Activated CD4-positive, alpha-beta T cell treated with anti-CD3 and anti-CD28 coated beads, Interleukin-10, Interleukin-2, amounts not matched to agents 100 ng/mL and 50 ng/mL, durations not matched to agents 16 hours and 8 hours (primary cell): Measurements from ENCODE around the gene ZNF346.

Source experiments
- DNase-seq: peaks from one replicate; pipeline ENCODE4 v3.0.0-alpha.2; 2020

Gene ZNF346

DNA sequence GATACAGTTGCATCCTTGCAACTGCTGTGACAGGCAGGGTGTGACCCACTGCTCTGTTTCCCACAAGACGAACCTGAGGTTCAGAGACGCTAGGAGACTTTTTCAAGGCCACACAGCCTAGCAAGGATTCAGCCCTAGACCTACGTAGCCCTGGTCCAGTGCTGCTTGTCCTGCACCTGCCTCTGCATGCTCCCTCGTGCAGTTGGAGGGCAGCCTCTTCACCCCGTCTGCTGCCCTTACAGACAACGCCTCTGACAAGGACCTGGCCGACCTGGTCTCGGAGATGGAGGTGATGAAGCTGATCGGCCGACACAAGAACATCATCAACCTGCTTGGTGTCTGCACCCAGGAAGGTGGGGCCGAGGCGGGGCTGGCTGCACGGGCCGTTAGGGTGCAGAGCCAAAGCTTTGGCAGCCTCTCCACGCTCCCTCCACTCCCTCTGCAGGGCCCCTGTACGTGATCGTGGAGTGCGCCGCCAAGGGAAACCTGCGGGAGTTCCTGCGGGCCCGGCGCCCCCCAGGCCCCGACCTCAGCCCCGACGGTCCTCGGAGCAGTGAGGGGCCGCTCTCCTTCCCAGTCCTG, 72.7 kb downstream of the ZNF346 start:
- no peak for DNase-seq

DNA sequence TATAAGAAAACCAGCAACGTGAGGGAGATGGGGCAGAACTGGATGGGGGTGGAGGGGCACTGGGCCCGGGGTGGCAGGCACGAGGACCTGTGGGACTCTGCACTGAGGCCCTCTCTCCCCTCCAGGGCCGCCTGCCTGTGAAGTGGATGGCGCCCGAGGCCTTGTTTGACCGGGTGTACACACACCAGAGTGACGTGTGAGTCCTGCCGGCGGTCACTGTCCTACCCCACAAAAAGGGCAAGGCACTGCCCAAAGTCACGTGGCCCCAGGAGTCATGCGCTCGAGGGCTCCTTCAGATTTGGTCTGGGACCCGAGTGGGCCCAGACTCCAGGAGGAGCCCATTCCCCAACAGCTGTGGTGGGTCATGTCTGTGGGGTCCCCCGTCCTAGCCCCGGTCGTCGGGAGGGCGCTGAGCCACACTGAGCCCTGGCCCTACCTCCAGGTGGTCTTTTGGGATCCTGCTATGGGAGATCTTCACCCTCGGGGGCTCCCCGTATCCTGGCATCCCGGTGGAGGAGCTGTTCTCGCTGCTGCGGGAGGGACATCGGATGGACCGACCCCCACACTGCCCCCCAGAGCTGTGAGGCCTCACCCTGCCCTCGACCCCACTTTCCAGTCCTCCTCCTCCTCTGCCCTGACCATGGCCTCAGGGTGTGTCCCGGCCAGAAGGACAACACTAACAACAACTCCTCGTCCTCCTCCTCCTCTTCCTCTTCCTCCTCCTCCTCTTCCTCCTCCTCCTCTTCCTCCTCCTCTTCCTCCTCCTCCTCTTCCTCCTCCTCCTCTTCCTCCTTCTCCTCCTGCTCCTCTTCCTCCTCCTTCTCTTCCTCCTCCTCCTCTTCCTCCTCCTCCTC, 73.9 kb downstream of the ZNF346 start:
- DNase-seq, result no peak

DNA sequence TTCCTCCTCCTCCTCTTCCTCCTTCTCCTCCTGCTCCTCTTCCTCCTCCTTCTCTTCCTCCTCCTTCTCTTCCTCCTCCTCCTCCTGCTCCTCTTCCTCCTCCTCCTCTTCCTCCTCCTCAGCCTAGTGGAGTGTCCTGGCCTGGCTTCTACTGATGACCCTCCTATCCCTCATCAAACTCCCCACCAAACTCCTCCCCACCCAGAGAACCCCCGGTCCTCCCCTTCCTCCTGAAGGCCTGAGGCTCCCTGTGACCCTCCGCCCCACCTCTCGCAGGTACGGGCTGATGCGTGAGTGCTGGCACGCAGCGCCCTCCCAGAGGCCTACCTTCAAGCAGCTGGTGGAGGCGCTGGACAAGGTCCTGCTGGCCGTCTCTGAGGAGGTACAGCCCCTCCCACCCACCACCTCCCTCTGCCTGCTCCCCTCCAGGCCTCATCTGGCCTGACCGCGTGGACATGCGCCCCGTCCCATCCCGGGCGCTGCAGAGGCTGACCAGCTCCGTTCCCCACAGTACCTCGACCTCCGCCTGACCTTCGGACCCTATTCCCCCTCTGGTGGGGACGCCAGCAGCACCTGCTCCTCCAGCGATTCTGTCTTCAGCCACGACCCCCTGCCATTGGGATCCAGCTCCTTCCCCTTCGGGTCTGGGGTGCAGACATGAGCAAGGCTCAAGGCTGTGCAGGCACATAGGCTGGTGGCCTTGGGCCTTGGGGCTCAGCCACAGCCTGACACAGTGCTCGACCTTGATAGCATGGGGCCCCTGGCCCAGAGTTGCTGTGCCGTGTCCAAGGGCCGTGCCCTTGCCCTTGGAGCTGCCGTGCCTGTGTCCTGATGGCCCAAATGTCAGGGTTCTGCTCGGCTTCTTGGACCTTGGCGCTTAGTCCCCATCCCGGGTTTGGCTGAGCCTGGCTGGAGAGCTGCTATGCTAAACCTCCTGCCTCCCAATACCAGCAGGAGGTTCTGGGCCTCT, 74.8 kb downstream of the ZNF346 start:
- DNase-seq, result no peak

GRCh38 chr5:177098120-177098469, 75.6 kb downstream of the ZNF346 start:
- DNase-seq, result no peak

GRCh38 chr5:177098470-177099141, 76.1 kb downstream of the ZNF346 start:
- DNase-seq, result no peak

DNA sequence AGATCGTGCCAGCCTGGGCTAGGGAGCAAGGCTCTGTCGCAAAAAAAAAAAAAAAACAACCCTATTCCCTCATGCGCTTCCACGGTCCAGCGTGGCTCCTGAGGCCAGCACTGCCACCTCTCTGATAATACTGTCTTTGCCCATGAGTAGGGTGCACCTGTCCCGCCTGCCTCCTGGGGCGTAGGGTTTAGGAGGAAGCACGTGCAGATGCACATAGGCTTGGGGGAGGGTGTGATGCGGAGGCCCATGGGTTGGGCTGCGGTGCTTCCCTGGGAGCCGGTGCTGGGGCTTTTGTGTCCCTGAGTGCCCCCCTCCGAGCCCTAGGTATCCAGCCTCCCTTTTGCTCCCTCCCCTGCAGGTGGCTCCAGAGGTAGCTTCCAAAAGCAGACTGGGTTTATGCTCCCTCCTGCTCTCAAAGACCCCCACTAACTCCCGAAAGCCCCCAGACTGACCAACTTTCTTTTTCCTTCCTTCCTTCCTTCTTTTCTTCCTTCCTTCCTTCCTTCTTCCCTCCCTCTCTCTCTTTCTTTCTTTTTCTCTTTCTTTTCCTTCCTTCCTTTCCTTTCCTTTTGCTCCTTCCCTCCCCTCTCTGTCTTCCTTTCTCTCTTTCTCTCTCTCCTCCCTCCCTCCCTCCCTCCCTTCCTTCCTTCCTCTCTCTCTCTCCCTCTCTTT, 77.1 kb downstream of the ZNF346 start:
- DNase-seq, result no peak

- no peak for DNase-seq
Observed at GRCh38 chr5:177100714-177101121, 78.2 kb downstream of the ZNF346 start.

DNA sequence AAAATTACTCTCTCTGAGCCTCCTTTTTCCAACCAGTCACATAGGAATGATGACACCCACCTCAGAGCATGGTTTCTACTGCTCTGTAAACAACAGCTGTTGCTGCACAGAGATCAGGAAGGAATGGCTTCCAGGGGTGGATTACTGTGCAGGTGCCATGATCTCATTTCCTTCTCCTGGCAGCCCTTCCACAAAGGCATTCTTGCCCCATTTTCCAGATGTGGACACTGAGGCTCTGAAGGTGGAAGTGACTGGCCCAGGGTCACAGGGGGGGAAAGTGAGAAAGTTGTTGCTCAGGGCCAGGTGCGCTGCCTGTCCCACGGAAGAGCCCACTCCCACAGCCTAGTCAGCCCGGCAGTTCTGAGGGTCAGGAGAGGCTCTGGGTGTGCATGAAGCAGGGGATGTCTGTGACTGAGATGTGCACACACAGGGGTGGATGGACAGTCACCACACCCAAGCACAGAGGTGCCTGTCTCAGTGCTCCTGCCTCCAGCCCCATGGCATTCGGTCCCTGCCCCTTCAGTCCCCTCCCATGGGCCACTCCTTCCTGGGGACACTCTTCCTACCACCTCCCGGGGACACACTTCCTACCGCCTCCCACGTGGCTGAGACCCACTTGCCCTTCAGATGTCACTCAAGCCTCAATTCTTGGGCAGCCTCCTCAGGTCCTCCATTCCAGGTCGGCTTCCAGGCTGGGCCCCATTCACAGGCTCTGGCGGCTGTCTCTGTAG, 81.2 kb downstream of the ZNF346 start:
- DNase-seq, result no peak

DNA sequence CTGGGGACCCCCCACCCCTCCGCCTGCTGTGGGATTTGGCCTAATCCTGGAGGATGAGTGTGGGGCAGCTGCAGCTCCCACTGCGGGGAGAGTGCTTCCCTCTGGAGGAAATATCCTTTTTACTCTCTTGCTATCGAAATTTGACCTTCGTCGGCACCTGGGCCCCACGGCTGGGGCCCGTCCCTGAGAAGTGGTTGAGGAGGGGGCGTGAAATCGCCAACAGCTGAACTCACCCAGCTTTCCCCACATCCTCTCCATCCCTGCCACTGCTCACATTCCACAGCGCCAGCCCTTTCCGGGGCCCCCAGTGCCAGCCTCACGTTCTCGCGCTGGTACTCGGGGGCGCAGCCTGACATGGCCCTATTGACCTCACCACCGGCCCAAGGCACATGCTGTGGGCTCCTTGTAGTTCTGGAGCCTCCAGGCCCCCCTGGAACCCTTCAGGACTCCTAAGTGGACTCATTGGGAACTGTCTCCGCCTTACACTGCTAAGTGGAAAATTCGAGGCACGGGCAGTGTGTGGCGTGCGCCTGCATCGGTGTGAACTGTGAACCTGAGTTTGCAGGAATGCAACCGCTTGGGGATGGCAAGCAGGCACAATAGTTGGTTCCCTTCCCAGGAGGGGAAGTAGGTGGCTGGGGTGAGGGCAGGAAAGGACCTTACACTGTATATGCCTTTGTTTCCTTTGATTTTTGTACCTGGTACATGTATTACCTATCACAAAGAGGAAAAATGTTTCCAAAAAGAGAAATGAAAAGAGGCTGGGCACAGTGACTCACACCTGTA, 83.4 kb downstream of the ZNF346 start:
- no peak for DNase-seq

- DNase-seq, result no peak
Observed at GRCh38 chr5:177107159-177107558, 84.7 kb downstream of the ZNF346 start.

GRCh38 chr5:177109810-177110209, 87.3 kb downstream of the ZNF346 start:
- no peak for DNase-seq

GRCh38 chr5:177111720-177112394, 89.4 kb downstream of the ZNF346 start:
- peak; percentile 71 for DNase-seq

GRCh38 chr5:177112589-177113220, 90.2 kb downstream of the ZNF346 start:
- DNase-seq, result no peak

GRCh38 chr5:177113566-177114424, 91.3 kb downstream of the ZNF346 start:
- DNase-seq, result peak; percentile 84

GRCh38 chr5:177116631-177117373, 94.3 kb downstream of the ZNF346 start:
- DNase-seq, result peak; percentile 93

DNA sequence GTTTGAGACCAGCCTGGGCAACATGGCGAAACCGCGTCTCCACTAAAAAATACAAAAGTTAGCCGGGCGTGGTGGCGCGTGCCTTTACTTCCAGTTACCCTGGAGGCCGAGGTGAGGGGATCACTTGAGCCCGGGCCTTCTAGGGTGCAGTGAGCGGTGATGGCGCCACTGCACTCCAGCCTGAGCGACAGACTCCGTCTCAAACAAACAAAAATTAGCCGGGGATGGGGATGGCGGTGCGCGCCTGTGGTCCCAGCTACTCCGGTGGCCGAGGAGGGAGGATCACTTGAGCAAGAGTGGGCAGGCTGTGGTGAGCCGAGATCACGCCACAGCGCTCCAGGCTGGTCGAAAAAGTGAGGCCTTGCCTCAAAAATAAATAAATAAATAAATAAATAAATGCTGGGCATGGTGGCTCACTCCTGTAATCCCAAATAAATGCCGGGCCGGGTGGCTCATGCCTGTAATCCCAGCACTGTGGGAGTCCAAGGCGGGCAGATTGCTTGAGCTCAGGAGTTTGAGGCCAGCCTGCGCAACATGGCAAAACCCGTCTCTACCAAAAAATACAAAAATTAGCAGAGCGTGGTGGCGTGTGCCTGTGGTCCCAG, 95.0 kb downstream of the ZNF346 start:
- DNase-seq, result no peak

DNA sequence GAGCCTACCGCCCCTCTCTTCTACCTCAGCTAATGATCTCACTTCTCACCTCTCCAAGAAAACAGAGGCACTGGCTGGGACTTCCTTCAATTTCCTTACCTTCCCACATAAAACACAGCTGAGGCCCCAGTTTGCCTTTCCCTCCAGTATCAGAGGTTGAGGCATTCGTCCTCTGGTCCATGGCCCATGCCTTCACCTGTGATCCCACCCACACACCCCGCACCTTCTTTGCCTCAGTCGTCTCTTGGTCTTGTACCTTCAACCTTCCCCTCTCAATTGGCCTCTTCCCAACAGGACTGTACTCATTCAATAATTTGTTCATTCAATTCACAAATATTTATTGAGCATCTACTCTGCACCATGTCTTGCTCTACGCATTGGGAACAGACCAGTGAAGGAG, 100.1 kb downstream of the ZNF346 start:
- no peak for DNase-seq
